ENCODE measurements around the gene ZNF865. TPM values are rescaled to one million over a fixed set of nuclear protein-coding genes. Genes with fewer than 3 reads are reported as not detected.

ZNF865 gene
- total RNA-seq, 1 donor from 2014 or later: 0.49 TPM

- TF ChIP-seq EZH2phosphoT487 (IDR thresholded peaks at IDR 0.05): no peak
- TF ChIP-seq CTCF (IDR thresholded peaks at IDR 0.05): no peak
- TF ChIP-seq EZH2 (IDR thresholded peaks at IDR 0.05): no peak
- no peak overlapping the region for H3K9ac ChIP-seq
- DNase-seq (ENCODE audit: low spot score): no peak
- H3K4me1 ChIP-seq: peaks cover 16% of the 10 kb centered on the region
- peaks cover 50% of the 10 kb centered on the region for H3F3A ChIP-seq (ENCODE audit: low read depth)
- no peak overlapping the region for H3K4me3 ChIP-seq
- peaks cover 6% of the 10 kb centered on the region for H3K27me3 Mint-ChIP-seq (ENCODE audit: insufficient read depth, low read depth)
- H2AFZ ChIP-seq (replicated peaks): no peak overlapping the region
- peak overlapping the region; percentile 76 for H3K27ac ChIP-seq
- peaks cover 5% of the 10 kb centered on the region for H3K36me3 ChIP-seq
- H3K9me3 ChIP-seq (ENCODE audit: low read depth): no peaks in the 10 kb centered on the region
- peak overlapping the region; percentile 60 for H3K4me2 ChIP-seq
- no peaks in the 10 kb centered on the region for H3K79me2 ChIP-seq (ENCODE audit: low read depth)
- H3K4me3 Mint-ChIP-seq: peak overlapping the region; percentile 48
- no peak overlapping the region for H3K27ac Mint-ChIP-seq
- H3K27me3 ChIP-seq: no peaks in the 10 kb centered on the region
- H3K36me3 Mint-ChIP-seq: peaks cover 16% of the 10 kb centered on the region
- peaks cover 46% of the 10 kb centered on the region for H3K4me1 Mint-ChIP-seq
- H4K20me1 ChIP-seq (ENCODE audit: low read depth): no peaks in the 10 kb centered on the region
- H3K9me3 Mint-ChIP-seq: peaks cover 3% of the 10 kb centered on the region
These were observed 15.3 kb upstream of the ZNF865 start for GRCh38 chr19:55590109-55590508.

- no peak overlapping the region for H3K4me3 Mint-ChIP-seq
- H3K27ac ChIP-seq: no peak overlapping the region
- peaks cover 3% of the 10 kb centered on the region for H3K9me3 Mint-ChIP-seq
- H3K4me1 ChIP-seq: peaks cover 16% of the 10 kb centered on the region
- peaks cover 41% of the 10 kb centered on the region for H3K4me1 Mint-ChIP-seq
- peak overlapping the region; percentile 10 for H3K4me2 ChIP-seq
- peaks cover 46% of the 10 kb centered on the region for H3F3A ChIP-seq (ENCODE audit: low read depth)
- no peaks in the 10 kb centered on the region for H3K79me2 ChIP-seq (ENCODE audit: low read depth)
- peaks cover 6% of the 10 kb centered on the region for H3K27me3 Mint-ChIP-seq (ENCODE audit: insufficient read depth, low read depth)
- H3K4me3 ChIP-seq: no peak overlapping the region
- peak; percentile 44 for DNase-seq (ENCODE audit: low spot score)
- no peak overlapping the region for H3K27ac Mint-ChIP-seq
- no peaks in the 10 kb centered on the region for H3K9me3 ChIP-seq (ENCODE audit: low read depth)
- peaks cover 10% of the 10 kb centered on the region for H3K36me3 ChIP-seq
- TF ChIP-seq EZH2phosphoT487 (IDR thresholded peaks at IDR 0.05) (no peak), EZH2 (IDR thresholded peaks at IDR 0.05) (no peak), CTCF (IDR thresholded peaks at IDR 0.05) (no peak)
- no peaks in the 10 kb centered on the region for H4K20me1 ChIP-seq (ENCODE audit: low read depth)
- peaks cover 21% of the 10 kb centered on the region for H3K36me3 Mint-ChIP-seq
- H3K27me3 ChIP-seq: no peaks in the 10 kb centered on the region
- no peak overlapping the region for H3K9ac ChIP-seq
- no peak overlapping the region for H2AFZ ChIP-seq (replicated peaks)
These were observed 14.8 kb upstream of the ZNF865 start for GRCh38 chr19:55590617-55591016.

- Mint-ChIP-seq H3K27ac (peak overlapping the region; percentile 62), H3K9me3 (peaks cover 5% of the 10 kb centered on the region), H3K27me3 (ENCODE audit: insufficient read depth, low read depth) (peaks cover 6% of the 10 kb centered on the region), H3K4me1 (peaks cover 32% of the 10 kb centered on the region), H3K4me3 (no peak overlapping the region), H3K36me3 (peaks cover 30% of the 10 kb centered on the region)
- Histone ChIP-seq H3F3A (ENCODE audit: low read depth) (peaks cover 42% of the 10 kb centered on the region), H3K9me3 (ENCODE audit: low read depth) (no peaks in the 10 kb centered on the region), H2AFZ (replicated peaks) (no peak overlapping the region), H4K20me1 (ENCODE audit: low read depth) (no peaks in the 10 kb centered on the region), H3K4me1 (peaks cover 16% of the 10 kb centered on the region), H3K27me3 (no peaks in the 10 kb centered on the region), H3K27ac (no peak overlapping the region), H3K79me2 (ENCODE audit: low read depth) (no peaks in the 10 kb centered on the region), H3K4me3 (no peak overlapping the region), H3K4me2 (no peak overlapping the region), H3K36me3 (peaks cover 14% of the 10 kb centered on the region), H3K9ac (no peak overlapping the region)
- no peak for TF ChIP-seq EZH2phosphoT487 (IDR thresholded peaks at IDR 0.05)
- no peak for TF ChIP-seq EZH2 (IDR thresholded peaks at IDR 0.05)
- no peak for TF ChIP-seq CTCF (IDR thresholded peaks at IDR 0.05)
- DNase-seq (ENCODE audit: low spot score): no peak
These were observed 13.9 kb upstream of the ZNF865 start for GRCh38 chr19:55591555-55591954.

Measured in neural progenitor cell (in vitro differentiated cells).